Neutrophil (primary cell): ENCODE data around the gene DTX4.

Experiments
- H3K27ac ChIP-seq: fragments of 200-600 bp; sonication (generic); 2 replicates; pipeline ENCODE4 v1.5.1; 2016; ENCODE audit warnings: mild to moderate bottlenecking, moderate library complexity
- H3K27me3 ChIP-seq: fragments of 200-600 bp; sonication (generic); 2 replicates; pipeline ENCODE4 v1.6.0; 2016; ENCODE audit warnings: mild to moderate bottlenecking
- H3K36me3 ChIP-seq: fragments of 200-600 bp; sonication (generic); 2 replicates; pipeline ENCODE4 v1.5.1; 2017
- H3K4me1 ChIP-seq, 2 experiments: fragments of 200-600 bp in 1 of 2; sonication (generic) in 1 of 2; 1 replicate in 1 of 2; 2 replicates in 1 of 2; pipeline versions ENCODE4 v1.5.1 to v1.6.1; 2013 to 2016; ENCODE audit warnings: low read depth in 1 of 2, low read length in 1 of 2, mild to moderate bottlenecking in 1 of 2, moderate library complexity in 1 of 2; ENCODE audit not compliant: control insufficient read depth in 1 of 2, insufficient read depth in 1 of 2
- H3K4me3 ChIP-seq, 2 experiments: fragments of 200-600 bp in 1 of 2; sonication (generic) in 1 of 2; 1 replicate in 1 of 2; 2 replicates in 1 of 2; pipeline ENCODE4 v1.5.1; 2013 to 2016; ENCODE audit warnings: low read depth in 1 of 2, low read length in 1 of 2, mild to moderate bottlenecking in 1 of 2, moderate library complexity in 1 of 2
- H3K9me3 ChIP-seq: fragments of 200-600 bp; sonication (generic); 2 replicates; pipeline ENCODE4 v1.5.1; 2016
- CTCF ChIP-seq: fragments of 200-600 bp; sonication (generic); IDR thresholded peaks from 2 replicates; pipeline ENCODE4 v1.5.1; 2016; ENCODE audit warnings: antibody characterized with exemption

DTX4 gene

GRCh38 chr11:59195586-59195985 lies 23.7 kb downstream of the DTX4 start:
- H3K27me3 ChIP-seq = peaks cover 29% of the 10 kb centered on the region
- no peak overlapping the region for H3K4me3 ChIP-seq
- no peaks in the 10 kb centered on the region for H3K9me3 ChIP-seq
- peaks cover 85% of the 10 kb centered on the region for H3K36me3 ChIP-seq
- no peak for TF ChIP-seq CTCF
- H3K4me1 ChIP-seq = no peaks in the 10 kb centered on the region
- H3K27ac ChIP-seq = no peak overlapping the region

- H3K4me3 ChIP-seq = no peak overlapping the region
- TF ChIP-seq CTCF = no peak
- no peak overlapping the region for H3K27ac ChIP-seq
- H3K27me3 ChIP-seq = peaks cover 33% of the 10 kb centered on the region
- no peaks in the 10 kb centered on the region for H3K9me3 ChIP-seq
- H3K36me3 ChIP-seq = peaks cover 85% of the 10 kb centered on the region
- H3K4me1 ChIP-seq = no peaks in the 10 kb centered on the region
These were observed 24.8 kb downstream of the DTX4 start for GRCh38 chr11:59196777-59197176.

GRCh38 chr11:59197991-59198390 lies 26.1 kb downstream of the DTX4 start:
- peaks cover 33% of the 10 kb centered on the region for H3K27me3 ChIP-seq
- no peak for TF ChIP-seq CTCF
- peaks cover 85% of the 10 kb centered on the region for H3K36me3 ChIP-seq

GRCh38 chr11:59198726-59199125 lies 26.8 kb downstream of the DTX4 start:
- no peak for TF ChIP-seq CTCF
- peaks cover 85% of the 10 kb centered on the region for H3K36me3 ChIP-seq
- H3K9me3 ChIP-seq = no peaks in the 10 kb centered on the region
- H3K4me1 ChIP-seq = no peaks in the 10 kb centered on the region
- H3K27ac ChIP-seq = no peak overlapping the region
- no peak overlapping the region for H3K4me3 ChIP-seq
- H3K27me3 ChIP-seq = peaks cover 33% of the 10 kb centered on the region

More at GRCh38 chr11:59197991-59198390, 26.1 kb downstream of the DTX4 start:
- no peak overlapping the region for H3K4me3 ChIP-seq
- no peaks in the 10 kb centered on the region for H3K4me1 ChIP-seq
- no peak overlapping the region for H3K27ac ChIP-seq
- H3K9me3 ChIP-seq = no peaks in the 10 kb centered on the region

- Histone ChIP-seq H3K4me1 (no peaks in the 10 kb centered on the region), H3K36me3 (peaks cover 85% of the 10 kb centered on the region), H3K9me3 (no peaks in the 10 kb centered on the region), H3K27me3 (peaks cover 33% of the 10 kb centered on the region), H3K27ac (no peak overlapping the region), H3K4me3 (no peak overlapping the region)
- TF ChIP-seq CTCF = no peak
These were observed 27.9 kb downstream of the DTX4 start for GRCh38 chr11:59199546-59200422.
